ENCODE measurements around the gene CFAP210. TPM values are rescaled to one million over a fixed set of nuclear protein-coding genes. Genes with fewer than 3 reads are reported as not detected.

Gene CFAP210
- total and polyA plus RNA-seq, 2 experiments from 2014 or later = 3.7 TPM; not detected in 1

DNA sequence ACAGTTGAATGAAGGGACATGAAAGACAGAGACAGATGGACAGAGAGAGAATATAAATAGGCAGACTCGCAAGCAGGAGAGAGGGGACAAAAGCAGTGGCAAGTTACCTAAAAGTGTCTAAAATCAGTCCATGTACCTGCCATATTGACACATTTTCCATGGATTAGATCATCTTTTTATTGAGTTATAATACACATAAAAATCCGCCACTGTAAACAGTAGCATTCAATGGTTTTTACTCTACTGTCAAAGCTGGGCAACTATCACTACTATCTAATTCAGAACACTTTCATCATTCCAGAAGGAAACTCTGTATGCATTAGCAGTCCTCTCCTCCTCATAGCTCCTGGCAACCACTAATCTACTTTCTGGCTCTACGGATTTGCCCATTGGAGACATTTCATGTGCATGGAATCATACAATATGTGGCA is 10.1 kb downstream of the CFAP210 start:
- no peaks in the 10 kb centered on the region for H3K36me3 ChIP-seq (ENCODE audit: insufficient read depth)
- no peak for DNase-seq (ENCODE audit: low spot score)
- H3K4me1 ChIP-seq (ENCODE audit: insufficient read depth) = peaks cover 23% of the 10 kb centered on the region
- no peak for ATAC-seq
- no peaks in the 10 kb centered on the region for H3F3A ChIP-seq (replicated peaks; ENCODE audit: low read depth)
- H3K27me3 Mint-ChIP-seq (ENCODE audit: insufficient read depth, low read depth, poor library complexity) = no peaks in the 10 kb centered on the region
- H3K27ac Mint-ChIP-seq = no peak overlapping the region
- H3K4me1 Mint-ChIP-seq = peaks cover 10% of the 10 kb centered on the region
- H3K9me2 ChIP-seq (ENCODE audit: insufficient read depth) = no peaks in the 10 kb centered on the region
- H3K4me2 ChIP-seq = no peak overlapping the region
- no peak overlapping the region for H3K4me3 ChIP-seq
- no peak overlapping the region for H3K27ac ChIP-seq (ENCODE audit: low read depth)
- no peak overlapping the region for H3K4me3 Mint-ChIP-seq
- no peak for TF ChIP-seq NANOG (IDR thresholded peaks at IDR 0.05; ENCODE audit: borderline replicate concordance)
- TF ChIP-seq STAT1 (IDR thresholded peaks at IDR 0.05; ENCODE audit: unreplicated experiment) = no peak
- TF ChIP-seq JUNB (IDR thresholded peaks at IDR 0.05; ENCODE audit: unreplicated experiment) = no peak
- no peaks in the 10 kb centered on the region for H4K20me1 ChIP-seq (replicated peaks; ENCODE audit: insufficient read depth)
- no peak overlapping the region for H2AFZ ChIP-seq
- H3K36me3 Mint-ChIP-seq (ENCODE audit: low read depth) = peaks cover 17% of the 10 kb centered on the region
- no peaks in the 10 kb centered on the region for H3K79me2 ChIP-seq (replicated peaks; ENCODE audit: insufficient read depth)
- no peaks in the 10 kb centered on the region for H3K27me3 ChIP-seq (ENCODE audit: insufficient read depth)
- peaks cover 12% of the 10 kb centered on the region for H3K9me3 Mint-ChIP-seq

GRCh38 chr2:169683425-169684134 is 10.6 kb downstream of the CFAP210 start:
- H3K4me2 ChIP-seq = 0 out of 2 replicates have a peak overlapping the region, but pooled peaks have one; percentile 5
- H3K4me3 Mint-ChIP-seq = no peak overlapping the region
- DNase-seq (ENCODE audit: low spot score) = no peak
- H3K4me1 Mint-ChIP-seq = peaks cover 10% of the 10 kb centered on the region
- H3K4me1 ChIP-seq (ENCODE audit: insufficient read depth) = peaks cover 23% of the 10 kb centered on the region
- no peaks in the 10 kb centered on the region for H3K27me3 ChIP-seq (ENCODE audit: insufficient read depth)
- peaks cover 14% of the 10 kb centered on the region for H3K36me3 Mint-ChIP-seq (ENCODE audit: low read depth)
- H2AFZ ChIP-seq = no peak overlapping the region
- no peaks in the 10 kb centered on the region for H3F3A ChIP-seq (replicated peaks; ENCODE audit: low read depth)
- no peaks in the 10 kb centered on the region for H3K9me2 ChIP-seq (ENCODE audit: insufficient read depth)
- TF ChIP-seq EZH2 (IDR thresholded peaks at IDR 0.05; ENCODE audit: low read depth, unreplicated experiment) (no peak), POLR2AphosphoS5 (IDR thresholded peaks at IDR 0.05; ENCODE audit: low read depth) (no peak), ZNF462 (CRISPR knock-in tag; IDR thresholded peaks at IDR 0.05) (no peak), JUNB (IDR thresholded peaks at IDR 0.05; ENCODE audit: unreplicated experiment) (no peak), ETS1 (IDR thresholded peaks at IDR 0.05) (no peak)
- no peak overlapping the region for H3K4me3 ChIP-seq
- H4K20me1 ChIP-seq (replicated peaks; ENCODE audit: insufficient read depth) = no peaks in the 10 kb centered on the region
- peaks cover 8% of the 10 kb centered on the region for H3K9me3 Mint-ChIP-seq
- no peak overlapping the region for H3K27ac Mint-ChIP-seq
- no peaks in the 10 kb centered on the region for H3K79me2 ChIP-seq (replicated peaks; ENCODE audit: insufficient read depth)
- H3K27me3 Mint-ChIP-seq (ENCODE audit: insufficient read depth, low read depth, poor library complexity) = no peaks in the 10 kb centered on the region
- peak; percentile 63 for ATAC-seq
- H3K36me3 ChIP-seq (ENCODE audit: insufficient read depth) = no peaks in the 10 kb centered on the region
- no peak overlapping the region for H3K27ac ChIP-seq (ENCODE audit: low read depth)
